Measurements from ENCODE around the gene SERGEF. TPM values are rescaled to one million over a fixed set of nuclear protein-coding genes. Genes with fewer than 3 reads are reported as not detected.

The SERGEF gene
- total and polyA plus RNA-seq, 2 donors from 2014 or later: 33.2 to 63.0 TPM

GRCh38 chr11:17794981-17795380 is 217.9 kb downstream of the SERGEF start:
- Histone ChIP-seq H3K27me3 (ENCODE audit: control insufficient read depth, insufficient read depth, low read length) (no peaks in the 10 kb centered on the region), H3K9ac (ENCODE audit: low read length in 3 of 3) (no peak overlapping the region), H3K27ac (ENCODE audit: low read depth in 2 of 2, low read length in 2 of 2) (no peak overlapping the region), H3K4me3 (ENCODE audit: low read length in 3 of 3) (no peak overlapping the region), H3K36me3 (ENCODE audit: control insufficient read depth in 2 of 3, insufficient read depth in 3 of 3, low read length in 3 of 3) (no peaks in the 10 kb centered on the region), H3K9me3 (ENCODE audit: control insufficient read depth in 2 of 3, insufficient read depth in 1 of 3, low read length in 3 of 3) (no peaks in the 10 kb centered on the region), H3K4me1 (ENCODE audit: control insufficient read depth in 2 of 3, insufficient read depth in 2 of 3, low read depth in 1 of 3, low read length in 3 of 3) (no peaks in the 10 kb centered on the region)
- DNase-seq (no peak), FAIRE-seq (no peak)
- intact Hi-C loops (cut with DNase I): no loop called here
- TF ChIP-seq, protein P1, sequence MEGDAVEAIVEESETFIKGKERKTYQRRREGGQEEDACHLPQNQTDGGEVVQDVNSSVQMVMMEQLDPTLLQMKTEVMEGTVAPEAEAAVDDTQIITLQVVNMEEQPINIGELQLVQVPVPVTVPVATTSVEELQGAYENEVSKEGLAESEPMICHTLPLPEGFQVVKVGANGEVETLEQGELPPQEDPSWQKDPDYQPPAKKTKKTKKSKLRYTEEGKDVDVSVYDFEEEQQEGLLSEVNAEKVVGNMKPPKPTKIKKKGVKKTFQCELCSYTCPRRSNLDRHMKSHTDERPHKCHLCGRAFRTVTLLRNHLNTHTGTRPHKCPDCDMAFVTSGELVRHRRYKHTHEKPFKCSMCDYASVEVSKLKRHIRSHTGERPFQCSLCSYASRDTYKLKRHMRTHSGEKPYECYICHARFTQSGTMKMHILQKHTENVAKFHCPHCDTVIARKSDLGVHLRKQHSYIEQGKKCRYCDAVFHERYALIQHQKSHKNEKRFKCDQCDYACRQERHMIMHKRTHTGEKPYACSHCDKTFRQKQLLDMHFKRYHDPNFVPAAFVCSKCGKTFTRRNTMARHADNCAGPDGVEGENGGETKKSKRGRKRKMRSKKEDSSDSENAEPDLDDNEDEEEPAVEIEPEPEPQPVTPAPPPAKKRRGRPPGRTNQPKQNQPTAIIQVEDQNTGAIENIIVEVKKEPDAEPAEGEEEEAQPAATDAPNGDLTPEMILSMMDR (IDR thresholded peaks at IDR 0.05; ENCODE audit: borderline replicate concordance, extremely low read depth, insufficient read depth): no peak

DNA sequence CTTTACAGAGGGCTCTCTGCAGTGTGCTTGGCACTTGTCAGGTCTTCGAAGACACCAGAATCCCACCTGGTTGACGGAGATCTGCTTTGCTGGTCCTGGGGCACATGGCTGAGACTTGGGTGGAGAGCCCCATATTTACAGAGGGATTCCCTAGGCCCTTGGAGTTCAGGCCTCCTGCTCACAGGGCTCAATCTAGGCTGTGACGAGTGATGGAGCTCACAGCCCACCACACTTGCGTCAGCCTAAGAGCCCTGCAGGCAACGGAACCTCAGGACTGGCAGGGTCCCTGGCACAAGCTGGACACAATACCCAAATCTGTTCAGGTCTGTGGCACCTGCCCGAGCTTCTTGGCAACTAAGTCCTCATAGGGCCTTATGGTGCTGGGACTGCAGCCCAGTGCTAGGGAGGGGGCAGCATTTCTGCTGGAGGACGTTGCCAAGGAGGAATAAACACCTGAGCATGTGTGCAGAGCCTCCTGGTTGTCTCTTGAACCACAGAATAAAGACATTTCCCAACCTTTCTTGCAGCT is 219.1 kb downstream of the SERGEF start:
- no peak for FAIRE-seq
- Histone ChIP-seq H3K27ac (ENCODE audit: low read depth in 2 of 2, low read length in 2 of 2) (no peak overlapping the region), H3K9ac (ENCODE audit: low read length in 3 of 3) (no peak overlapping the region), H3K4me1 (ENCODE audit: control insufficient read depth in 2 of 3, insufficient read depth in 2 of 3, low read depth in 1 of 3, low read length in 3 of 3) (no peaks in the 10 kb centered on the region), H3K9me3 (ENCODE audit: control insufficient read depth in 2 of 3, insufficient read depth in 1 of 3, low read length in 3 of 3) (no peaks in the 10 kb centered on the region), H3K4me3 (ENCODE audit: low read length in 3 of 3) (no peak overlapping the region), H3K27me3 (ENCODE audit: control insufficient read depth, insufficient read depth, low read length) (no peaks in the 10 kb centered on the region), H3K36me3 (ENCODE audit: control insufficient read depth in 2 of 3, insufficient read depth in 3 of 3, low read length in 3 of 3) (no peaks in the 10 kb centered on the region)
- intact Hi-C loops (cut with DNase I): no loop called here
- TF ChIP-seq, protein P1 (IDR thresholded peaks at IDR 0.05; ENCODE audit: borderline replicate concordance, extremely low read depth, insufficient read depth): no peak
- no peak for DNase-seq

DNA sequence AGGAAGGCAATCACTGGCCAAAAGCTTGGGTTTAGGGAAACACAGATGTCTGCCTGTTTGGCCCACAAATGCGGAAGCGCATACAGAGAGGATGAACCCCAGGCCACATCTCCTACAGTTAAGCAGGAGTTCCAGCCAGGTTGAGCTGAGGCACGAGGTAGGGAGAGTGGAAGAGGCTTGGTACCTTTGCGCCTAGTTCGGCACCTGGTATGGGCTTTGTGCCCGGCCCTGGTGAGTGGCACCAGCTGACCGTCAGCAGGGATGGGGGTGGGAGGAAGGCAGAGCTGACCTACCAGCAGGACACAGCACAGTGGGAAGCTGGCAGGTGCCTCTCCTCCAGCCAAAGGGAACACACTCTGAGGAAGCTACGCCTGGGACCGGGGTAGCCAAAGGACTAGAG is 220.7 kb downstream of the SERGEF start:
- H3K27me3 ChIP-seq (ENCODE audit: control insufficient read depth, insufficient read depth, low read length): no peaks in the 10 kb centered on the region
- H3K36me3 ChIP-seq (ENCODE audit: control insufficient read depth in 2 of 3, insufficient read depth in 3 of 3, low read length in 3 of 3): no peaks in the 10 kb centered on the region
- H3K9me3 ChIP-seq (ENCODE audit: control insufficient read depth in 2 of 3, insufficient read depth in 1 of 3, low read length in 3 of 3): no peaks in the 10 kb centered on the region
- DNase-seq (no peak), FAIRE-seq (no peak)
- intact Hi-C loops (cut with DNase I): no loop called here
- TF ChIP-seq, protein P1 (IDR thresholded peaks at IDR 0.05; ENCODE audit: borderline replicate concordance, extremely low read depth, insufficient read depth): no peak
- no peak overlapping the region for H3K27ac ChIP-seq (ENCODE audit: low read depth in 2 of 2, low read length in 2 of 2)
- H3K4me1 ChIP-seq (ENCODE audit: control insufficient read depth in 2 of 3, insufficient read depth in 2 of 3, low read depth in 1 of 3, low read length in 3 of 3): no peaks in the 10 kb centered on the region
- no peak overlapping the region for H3K9ac ChIP-seq (ENCODE audit: low read length in 3 of 3)
- H3K4me3 ChIP-seq (ENCODE audit: low read length in 3 of 3): no peak overlapping the region

GRCh38 chr11:17791144-17791543 is 221.7 kb downstream of the SERGEF start:
- FAIRE-seq (no peak), DNase-seq (no peak)
- H3K4me1 ChIP-seq (ENCODE audit: control insufficient read depth in 2 of 3, insufficient read depth in 2 of 3, low read depth in 1 of 3, low read length in 3 of 3): no peaks in the 10 kb centered on the region
- no peak overlapping the region for H3K4me3 ChIP-seq (ENCODE audit: low read length in 3 of 3)
- TF ChIP-seq, protein P1 (IDR thresholded peaks at IDR 0.05; ENCODE audit: borderline replicate concordance, extremely low read depth, insufficient read depth): no peak
- H3K9ac ChIP-seq (ENCODE audit: low read length in 3 of 3): no peak overlapping the region
- intact Hi-C loops (cut with DNase I): no loop called here
- H3K36me3 ChIP-seq (ENCODE audit: control insufficient read depth in 2 of 3, insufficient read depth in 3 of 3, low read length in 3 of 3): no peaks in the 10 kb centered on the region
- H3K9me3 ChIP-seq (ENCODE audit: control insufficient read depth in 2 of 3, insufficient read depth in 1 of 3, low read length in 3 of 3): no peaks in the 10 kb centered on the region
- no peak overlapping the region for H3K27ac ChIP-seq (ENCODE audit: low read depth in 2 of 2, low read length in 2 of 2)
- H3K27me3 ChIP-seq (ENCODE audit: control insufficient read depth, insufficient read depth, low read length): no peaks in the 10 kb centered on the region

All from kidney (tissue), 14 donors.